ENCODE data around the gene GHR. TPM values are rescaled to one million over a fixed set of nuclear protein-coding genes. Genes with fewer than 3 reads are reported as not detected.

GHR gene
- total RNA-seq, 4 donors from 2014 or later: 38.9 to 105 (median 74.8) TPM

DNA sequence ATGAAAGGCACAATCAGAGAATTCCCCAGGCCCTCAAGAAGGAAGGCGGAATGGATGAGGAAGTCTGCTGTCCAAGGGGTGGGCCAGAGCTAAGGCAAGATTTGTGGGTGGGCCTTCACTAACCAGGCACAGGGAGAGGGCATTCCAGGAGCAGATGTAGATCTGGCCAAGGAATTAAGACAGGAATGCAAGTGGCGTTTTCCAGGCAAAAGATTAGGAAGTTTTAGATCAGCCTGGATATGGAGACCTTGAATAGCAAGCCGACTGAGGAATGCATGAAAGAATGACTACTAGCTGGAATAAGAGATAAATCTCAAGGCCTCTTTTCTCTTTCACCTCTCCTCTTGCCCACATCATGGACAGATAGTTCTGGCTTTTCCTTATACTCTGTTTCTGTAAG is 68.5 kb downstream of the GHR start:
- Histone ChIP-seq H3K4me3 (no peak overlapping the region), H3K36me3 (no peaks in the 10 kb centered on the region), H3K9me3 (no peaks in the 10 kb centered on the region), H3K27me3 (no peaks in the 10 kb centered on the region), H3K27ac (peak overlapping the region; percentile 22 to 91 (median 76)), H3K4me1 (peaks cover 73 to 82% of the 10 kb centered on the region in 2 donors)
- TF ChIP-seq POLR2A (IDR thresholded peaks at IDR 0.05) (no peak), CTCF (IDR thresholded peaks at IDR 0.05 in 4 of 5, conservative IDR thresholded peaks at IDR 0.05 in 1 of 5) (no peak)
- DNase-seq (no peak), ATAC-seq (no peak)
- in situ Hi-C loops (cut with MboI; ENCODE audit: low sequenced_read_pairs in 4 of 4) (no loop called here), intact Hi-C loops (cut with DNase I; ENCODE audit: low total_unique reads) (no loop called here)

- Histone ChIP-seq H3K4me3 (no peak overlapping the region), H3K36me3 (no peaks in the 10 kb centered on the region), H3K9me3 (no peaks in the 10 kb centered on the region), H3K4me1 (peaks cover 86 to 91% of the 10 kb centered on the region in 2 donors), H3K27ac (peak overlapping the region in 3 of 4 donors; percentile 69 to 91 (median 84)), H3K27me3 (no peaks in the 10 kb centered on the region)
- ATAC-seq (no peak), DNase-seq (no peak)
- intact Hi-C loops (cut with DNase I; ENCODE audit: low total_unique reads) (no loop called here), in situ Hi-C loops (cut with MboI; ENCODE audit: low sequenced_read_pairs in 4 of 4) (no loop called here)
- TF ChIP-seq CTCF (IDR thresholded peaks at IDR 0.05 in 4 of 5, conservative IDR thresholded peaks at IDR 0.05 in 1 of 5) (no peak), POLR2A (IDR thresholded peaks at IDR 0.05) (no peak)
Observed at GRCh38 chr5:42492974-42493373, 69.7 kb downstream of the GHR start.

DNA sequence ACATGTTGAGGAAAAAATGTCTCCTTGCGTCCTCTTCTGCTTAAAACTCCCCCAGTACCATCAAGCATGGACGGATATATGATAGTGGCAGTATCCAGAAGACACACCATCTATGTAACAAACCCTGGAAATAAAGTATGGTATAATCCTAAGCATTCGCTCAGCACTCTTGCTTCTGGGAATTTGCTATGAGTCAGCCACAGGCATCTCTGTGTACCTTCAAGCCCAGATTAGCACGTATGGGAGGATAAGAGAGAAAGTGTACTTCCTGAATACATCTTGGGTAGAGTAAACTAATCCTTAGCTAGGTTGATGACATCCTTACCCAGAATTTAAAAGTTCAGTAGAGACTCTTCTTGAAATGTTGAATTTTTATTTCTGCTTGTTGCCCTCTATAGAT is 71.2 kb downstream of the GHR start:
- no peak for TF ChIP-seq POLR2A (IDR thresholded peaks at IDR 0.05)
- no peak for TF ChIP-seq CTCF (IDR thresholded peaks at IDR 0.05 in 4 of 5, conservative IDR thresholded peaks at IDR 0.05 in 1 of 5)
- Histone ChIP-seq H3K4me1 (peaks cover 95 to 99% of the 10 kb centered on the region in 2 donors), H3K9me3 (no peaks in the 10 kb centered on the region), H3K4me3 (no peak overlapping the region), H3K27ac (peak overlapping the region; percentile 69 to 91 (median 78)), H3K36me3 (no peaks in the 10 kb centered on the region), H3K27me3 (no peaks in the 10 kb centered on the region)
- in situ Hi-C loops (cut with MboI; ENCODE audit: low sequenced_read_pairs in 4 of 4): no loop called here
- ATAC-seq (no peak), DNase-seq (no peak)
- intact Hi-C loops (cut with DNase I; ENCODE audit: low total_unique reads): no loop called here

- Histone ChIP-seq H3K4me1 (peaks cover 94 to 99% of the 10 kb centered on the region in 2 donors), H3K36me3 (no peaks in the 10 kb centered on the region), H3K27ac (peak overlapping the region; percentile 69 to 91 (median 78)), H3K4me3 (no peak overlapping the region), H3K27me3 (no peaks in the 10 kb centered on the region), H3K9me3 (no peaks in the 10 kb centered on the region)
- DNase-seq: peak; percentile 48 to 59
- intact Hi-C loops (cut with DNase I; ENCODE audit: low total_unique reads): loop anchor here (5.0 kb wide), 1 partner anchor 74 kb away; the partner anchor contains the start of gene GHR
- peak; percentile 61 to 72 for ATAC-seq
- TF ChIP-seq POLR2A (IDR thresholded peaks at IDR 0.05): no peak
- no peak for TF ChIP-seq CTCF (IDR thresholded peaks at IDR 0.05 in 4 of 5, conservative IDR thresholded peaks at IDR 0.05 in 1 of 5)
- in situ Hi-C loops (cut with MboI; ENCODE audit: low sequenced_read_pairs in 4 of 4): no loop called here
Observed at GRCh38 chr5:42495914-42496313, 72.7 kb downstream of the GHR start.
